GM21717 (cell line): ENCODE data around the gene FLNB.
"Not testable (repeated sequence)": the region's sequence is repeated elsewhere in the genome, so short reads cannot be mapped to it uniquely, and the experiment has no call there.

ENCODE experiments used
- ATAC-seq: cut with Tn5 transposase; IDR thresholded peaks from one replicate; pipeline ENCODE4 v1.9.1; 2021; ENCODE audit warnings: mild to moderate bottlenecking, moderate library complexity; ENCODE audit not compliant: unreplicated experiment

FLNB gene

DNA sequence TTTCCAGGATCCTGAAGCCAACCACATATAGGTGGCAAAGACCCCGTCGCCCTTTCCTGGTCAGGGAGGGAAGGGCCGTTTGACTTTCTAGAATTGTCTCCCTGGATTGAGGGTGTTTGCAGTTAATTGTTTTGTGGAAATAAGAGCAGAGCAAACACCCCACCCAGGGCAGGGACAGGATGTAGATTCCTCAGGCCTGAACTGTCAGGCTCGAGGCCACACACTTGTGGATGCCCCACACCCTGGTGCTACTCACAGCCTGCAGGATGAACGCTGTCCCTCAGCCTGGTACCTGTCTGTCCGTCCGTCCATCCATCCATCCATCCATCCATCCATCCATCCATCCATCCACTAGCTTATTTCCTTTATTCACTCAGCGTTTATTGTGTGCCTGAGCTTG, 29.9 kb upstream of the FLNB start:
- ATAC-seq, result no peak

DNA sequence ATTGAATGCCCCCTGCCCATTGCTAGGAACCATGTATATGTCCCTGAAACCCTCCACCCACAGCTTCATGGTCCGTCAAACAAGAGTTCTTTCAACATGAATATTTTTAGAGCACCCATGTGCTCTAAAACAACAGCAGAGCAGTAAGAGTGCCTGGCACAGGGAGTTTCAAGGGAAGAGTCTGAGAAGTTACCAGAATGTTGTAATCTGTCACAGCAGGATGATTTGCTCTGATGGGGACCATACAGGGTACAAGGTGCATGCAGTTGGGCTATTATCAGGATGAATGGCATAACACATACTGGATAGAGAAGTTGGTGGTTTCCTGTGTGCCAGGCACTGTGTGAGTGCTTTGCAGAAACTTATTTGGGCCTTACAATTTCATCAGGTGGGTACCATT, 27.8 kb upstream of the FLNB start:
- no peak for ATAC-seq

DNA sequence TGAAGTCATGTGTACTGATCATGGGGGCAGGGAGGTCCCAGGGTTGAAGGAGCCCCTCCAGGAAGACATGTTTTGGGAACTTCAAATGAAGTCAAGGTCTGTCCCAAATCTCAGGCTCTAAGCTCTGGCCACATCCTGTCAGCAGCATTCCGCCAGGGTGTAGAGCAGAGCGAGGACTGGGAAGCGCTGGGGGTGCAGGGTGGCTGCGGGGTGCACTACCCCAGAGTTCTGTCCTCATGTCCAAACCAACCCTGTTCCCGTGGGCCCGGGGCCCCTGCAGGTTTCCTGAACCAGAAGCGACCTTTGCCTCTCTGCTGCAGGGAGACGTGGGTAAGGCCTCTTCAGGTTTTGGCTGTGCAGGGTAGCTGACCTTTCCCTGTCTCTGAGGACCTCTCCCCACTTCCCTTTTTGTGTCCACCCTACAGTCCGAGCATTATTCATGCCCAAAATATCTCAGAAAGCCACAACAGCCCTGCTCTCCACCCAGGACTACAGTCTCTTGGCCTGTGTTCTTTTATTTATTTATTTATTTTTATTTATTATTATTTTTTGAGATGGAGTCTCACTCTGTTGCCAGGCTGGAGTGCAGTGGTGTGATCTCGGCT, 26.6 kb upstream of the FLNB start:
- ATAC-seq, result no peak

DNA sequence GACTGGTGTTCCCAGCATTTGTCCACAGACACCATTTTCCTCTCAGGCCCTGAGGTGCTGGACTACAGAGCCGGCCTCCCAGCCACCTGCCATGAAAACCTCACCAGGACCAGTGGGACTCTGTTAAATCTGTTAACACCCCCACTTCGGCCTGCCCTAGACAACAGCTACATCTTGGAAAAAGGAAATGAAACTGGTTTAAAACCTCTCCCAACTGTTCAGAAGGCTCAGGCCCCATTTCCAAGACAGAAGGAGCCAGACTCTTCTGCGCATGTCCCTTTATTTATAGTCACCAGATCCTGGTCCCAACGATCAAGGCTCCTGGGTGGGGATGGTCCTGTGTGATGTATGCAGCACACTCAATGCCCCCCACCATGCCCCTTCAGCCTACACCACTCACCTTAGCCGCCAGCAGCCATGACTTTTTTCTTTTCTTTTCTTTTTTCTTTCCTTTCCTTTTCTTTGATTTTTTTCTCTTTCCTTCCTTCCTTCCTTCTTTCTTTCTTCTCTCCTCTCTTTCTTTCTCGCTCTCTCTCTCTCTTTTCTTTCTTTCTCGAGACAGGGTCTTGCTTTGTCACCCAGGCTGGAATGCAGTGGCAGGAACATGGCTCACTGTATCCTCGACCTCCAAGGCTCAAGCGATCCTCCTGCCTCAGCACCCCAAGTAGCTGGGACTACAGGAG, 25.5 kb upstream of the FLNB start:
- ATAC-seq, result no peak

DNA sequence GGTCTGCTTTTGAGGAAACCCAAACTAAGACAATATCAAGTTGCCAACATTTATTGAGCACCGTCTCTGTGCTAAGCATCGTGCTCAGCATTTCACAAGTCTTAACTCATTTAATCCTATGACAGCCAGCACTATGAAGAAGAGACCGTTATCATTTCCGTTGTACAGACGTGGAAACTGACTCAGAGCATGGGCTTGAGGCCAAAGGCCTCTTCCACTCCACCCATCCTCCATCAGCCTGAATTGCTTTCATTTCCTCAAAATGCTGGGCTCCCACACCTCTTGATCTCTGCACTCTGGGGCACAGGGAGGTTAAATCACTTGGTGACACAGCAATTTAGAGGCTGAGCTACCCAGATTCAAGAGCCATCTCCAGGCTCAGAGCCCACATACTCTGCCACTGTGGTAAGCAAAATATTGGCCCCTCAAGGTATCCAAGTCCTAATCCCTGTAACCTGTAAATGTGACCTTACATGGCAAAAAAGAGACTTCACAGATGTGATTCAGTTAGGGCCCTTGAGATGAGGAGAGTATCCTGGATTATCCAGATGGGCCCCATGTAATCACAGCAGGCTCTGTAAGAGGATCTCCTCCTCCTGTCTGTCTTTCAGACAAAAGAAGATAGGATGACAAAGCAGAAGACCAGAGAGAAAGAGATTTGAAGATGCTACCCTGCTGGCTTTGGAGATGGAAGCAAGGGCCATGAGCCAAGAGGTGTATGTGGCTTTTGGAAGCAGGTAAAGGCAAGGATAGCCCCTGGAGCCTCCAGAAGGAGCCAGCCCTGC, 24.3 kb upstream of the FLNB start:
- ATAC-seq, result peak; percentile 96

DNA sequence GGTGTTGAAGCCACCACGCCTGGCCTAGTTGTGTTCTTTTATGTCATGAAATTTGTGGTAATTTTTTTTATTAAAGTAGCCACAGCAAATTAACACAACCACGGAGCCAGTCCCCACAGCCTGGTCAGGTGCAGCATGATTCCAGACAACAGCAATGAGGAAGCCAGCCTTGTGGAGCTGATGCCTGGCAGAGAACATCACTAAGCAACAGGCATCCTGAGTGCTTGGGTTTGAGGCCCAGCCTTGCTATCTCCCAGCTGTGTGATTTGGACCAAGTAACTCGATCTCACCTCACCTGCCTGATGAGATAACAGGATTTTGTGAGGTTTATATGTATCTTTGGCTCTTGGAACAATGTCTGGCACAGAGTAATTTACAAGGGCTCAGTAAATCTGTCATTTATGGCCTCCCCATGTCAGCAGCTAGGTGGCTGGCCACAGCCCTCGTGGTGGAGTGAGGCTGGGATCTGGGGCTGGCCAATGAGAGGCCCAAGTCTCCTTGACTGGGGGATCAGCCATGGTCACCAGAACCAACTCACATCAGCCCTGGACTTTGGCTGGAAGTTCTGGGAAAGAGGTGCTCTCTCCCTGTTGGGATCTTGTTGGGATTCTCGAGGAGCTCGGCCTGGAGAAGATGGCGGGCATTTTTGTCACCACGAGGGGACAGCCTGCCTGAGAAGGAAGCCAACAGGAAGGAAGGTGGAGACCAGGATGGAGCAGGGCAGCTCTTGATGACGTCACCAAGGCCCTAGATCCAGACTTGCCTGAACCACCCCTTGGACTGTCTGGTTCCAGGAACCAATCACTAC, 22.8 kb upstream of the FLNB start:
- ATAC-seq, result no peak

DNA sequence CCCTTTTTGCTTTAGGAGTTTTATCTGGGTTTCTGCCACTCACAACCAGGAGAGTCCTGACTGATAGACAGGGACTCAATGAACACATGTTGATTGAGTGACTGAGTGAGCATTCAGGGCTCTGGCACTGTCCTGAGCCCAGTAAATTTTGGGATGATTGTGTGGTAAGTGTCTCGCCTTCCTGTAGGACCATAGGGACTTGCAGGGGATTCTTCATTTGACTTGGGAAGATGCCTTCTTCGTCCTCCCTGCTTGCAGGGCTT, 22.3 kb upstream of the FLNB start:
- no peak for ATAC-seq

DNA sequence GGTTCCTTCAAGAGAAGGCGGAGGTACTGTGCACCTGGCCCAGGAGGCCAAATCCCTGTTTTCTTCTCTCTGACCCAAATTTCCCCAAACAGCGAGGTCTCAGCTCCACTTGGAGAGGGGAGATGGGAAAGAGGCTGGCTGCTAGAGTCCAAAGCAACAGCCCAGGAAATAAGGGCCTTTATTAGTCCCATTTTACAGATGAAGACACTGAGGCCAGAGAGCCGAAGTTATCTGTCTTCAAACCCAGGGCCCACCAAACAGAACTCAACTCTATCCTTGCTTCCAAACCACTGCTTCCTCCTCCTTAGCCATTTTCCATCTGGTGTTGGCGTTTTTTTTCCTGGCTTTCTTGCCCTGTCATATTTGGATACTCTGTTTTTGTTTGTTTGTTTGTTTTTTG, 22.0 kb upstream of the FLNB start:
- ATAC-seq, result no peak

DNA sequence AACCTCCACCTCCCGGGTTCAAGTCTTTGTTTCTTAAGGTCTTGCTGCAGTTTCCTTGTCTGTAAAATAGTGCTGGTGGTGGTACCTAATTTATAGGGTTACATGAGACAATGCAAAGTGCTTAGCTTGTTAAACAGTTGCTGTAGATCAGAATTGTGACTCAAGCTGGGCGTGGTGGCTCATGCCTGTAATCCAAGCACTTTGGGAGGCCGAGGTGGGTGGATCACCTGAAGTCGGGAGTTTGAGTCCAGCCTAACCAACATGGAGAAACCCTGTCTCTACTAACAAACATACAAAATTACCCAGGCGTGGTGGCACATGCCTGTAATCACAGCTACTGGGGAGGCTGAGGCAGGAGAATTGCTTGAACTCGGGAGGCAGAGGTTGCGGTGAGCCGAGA, 19.0 kb upstream of the FLNB start:
- not testable (repeated sequence) for ATAC-seq

DNA sequence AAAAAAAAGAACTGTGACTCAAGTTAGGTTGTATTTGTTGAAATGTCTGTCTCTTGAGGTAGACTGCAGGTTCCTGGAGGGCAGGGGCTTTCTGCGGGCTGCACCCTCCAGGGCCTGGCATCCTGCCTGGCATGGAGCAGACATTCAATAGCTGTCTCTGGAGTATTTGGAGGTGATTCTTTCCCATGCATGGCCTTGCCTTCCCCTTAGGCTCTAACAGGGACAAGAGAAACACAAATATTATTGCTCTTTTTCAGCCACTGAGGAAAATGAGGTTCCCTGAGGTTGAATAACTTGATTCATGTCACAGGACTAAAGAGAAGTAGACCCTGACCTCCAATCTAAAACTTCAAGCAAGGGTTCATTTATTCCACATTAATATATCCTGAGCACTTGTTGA, 18.6 kb upstream of the FLNB start:
- ATAC-seq, result no peak

DNA sequence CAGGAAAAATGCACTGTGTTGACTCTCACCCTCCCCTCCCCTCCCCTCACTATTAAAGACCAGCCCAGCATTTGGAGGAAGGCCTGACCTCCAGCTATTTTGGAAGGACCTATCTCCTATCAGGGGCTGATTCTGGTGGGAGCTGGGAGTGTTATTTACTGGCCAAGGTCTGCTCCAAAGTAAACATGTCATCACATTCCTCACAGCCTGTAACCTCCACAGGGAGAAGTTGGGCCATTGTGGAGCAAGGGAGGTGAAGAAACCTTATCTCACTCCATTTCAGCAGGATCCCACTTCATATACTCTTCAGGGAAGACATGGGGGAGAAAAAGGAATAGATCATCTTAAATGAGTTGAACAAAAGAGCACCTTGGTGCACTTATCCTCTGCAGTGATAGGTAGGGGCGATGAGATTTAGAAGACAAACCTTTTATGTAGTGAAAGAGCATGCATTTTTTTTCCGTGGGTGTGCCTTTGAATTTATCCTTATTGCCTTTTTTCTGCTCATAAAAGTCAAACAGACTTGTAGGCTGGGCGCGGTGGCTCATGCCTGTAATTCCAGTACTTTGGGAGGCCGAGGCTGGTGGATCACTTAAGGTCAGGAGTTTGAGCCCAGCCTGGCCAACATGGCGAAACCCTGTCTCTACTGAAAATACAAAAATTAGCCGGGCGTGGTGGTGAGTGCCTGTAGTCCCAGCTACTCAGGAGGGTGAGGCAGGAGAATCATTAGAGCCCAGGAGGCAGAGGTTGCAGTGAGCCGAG, 15.6 kb upstream of the FLNB start:
- no peak for ATAC-seq

DNA sequence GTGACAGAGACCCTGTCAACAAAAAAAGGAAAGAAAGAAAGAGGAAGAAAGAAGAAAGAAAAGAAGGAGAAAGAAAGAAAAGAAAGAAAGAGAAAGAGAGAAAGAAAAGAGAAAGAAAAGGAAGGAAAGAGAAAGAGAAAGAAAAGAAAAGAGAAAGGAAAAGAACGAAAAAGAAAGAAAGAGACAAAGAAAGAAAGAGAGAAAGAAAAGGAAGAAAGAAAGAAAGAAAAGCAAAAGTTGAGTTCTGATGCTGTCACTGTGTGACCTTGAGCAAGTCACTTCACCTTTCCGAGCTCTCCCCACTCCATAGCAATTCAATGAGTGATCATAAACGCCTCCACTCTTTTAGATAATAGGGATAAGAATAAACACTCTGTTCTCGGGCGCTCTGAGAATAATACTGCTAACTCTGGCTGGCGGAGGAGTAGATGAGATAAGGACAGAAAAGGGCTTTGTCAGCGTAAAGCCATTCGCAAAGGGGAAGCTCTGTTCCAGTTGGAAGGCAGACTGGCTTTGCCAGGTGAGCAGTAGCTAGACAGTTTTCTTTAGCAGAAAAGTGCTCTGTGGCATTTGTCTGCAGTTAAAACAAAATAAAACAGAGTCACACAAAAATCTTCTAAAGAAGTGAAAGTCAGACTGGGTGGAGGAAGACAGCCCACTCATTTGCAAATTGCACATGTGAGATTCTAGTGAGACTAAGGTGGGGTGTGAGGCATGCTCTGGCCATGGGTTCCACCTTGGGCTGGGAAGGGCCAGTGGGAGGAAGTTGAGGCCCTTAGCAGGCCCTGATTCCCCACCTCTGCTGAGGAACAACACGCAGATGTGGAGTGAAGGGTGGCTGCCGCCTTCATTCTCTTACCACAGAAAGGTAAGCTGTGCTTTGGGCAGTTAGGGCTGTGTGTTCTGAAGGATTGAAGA, 9.6 kb upstream of the FLNB start:
- no peak for ATAC-seq

DNA sequence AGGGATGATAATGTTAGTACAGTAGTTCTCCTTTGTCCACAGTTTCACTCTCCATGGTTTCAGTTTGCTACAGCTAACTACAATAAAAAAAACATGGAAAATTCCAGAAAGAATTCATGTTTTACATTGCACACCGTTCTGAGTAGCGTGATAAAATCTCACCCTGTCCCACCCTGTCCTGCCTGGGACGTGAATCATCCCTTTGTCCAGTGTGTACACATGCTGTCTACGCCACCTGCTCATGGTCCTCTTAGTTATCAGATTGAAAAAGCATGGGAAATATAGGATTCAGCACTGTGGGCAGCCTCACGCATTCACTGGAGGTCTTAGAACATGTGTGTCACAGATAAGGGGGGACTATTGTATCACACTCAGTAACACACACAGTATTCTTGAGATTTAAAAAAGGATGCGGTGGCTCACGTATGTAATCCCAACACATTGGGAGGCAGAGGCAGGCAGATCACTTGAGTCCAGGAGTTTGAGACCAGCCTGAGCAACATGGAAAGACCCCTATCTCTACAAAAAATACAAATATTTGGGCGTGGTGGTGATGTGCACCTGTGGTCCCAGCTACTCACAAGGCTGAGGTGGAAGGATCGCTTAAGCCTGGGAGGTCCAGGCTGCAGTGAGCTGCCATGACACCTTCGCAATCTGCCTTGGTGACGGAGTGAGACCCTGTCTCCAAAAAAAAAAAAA, 8.7 kb upstream of the FLNB start:
- ATAC-seq, result no peak

DNA sequence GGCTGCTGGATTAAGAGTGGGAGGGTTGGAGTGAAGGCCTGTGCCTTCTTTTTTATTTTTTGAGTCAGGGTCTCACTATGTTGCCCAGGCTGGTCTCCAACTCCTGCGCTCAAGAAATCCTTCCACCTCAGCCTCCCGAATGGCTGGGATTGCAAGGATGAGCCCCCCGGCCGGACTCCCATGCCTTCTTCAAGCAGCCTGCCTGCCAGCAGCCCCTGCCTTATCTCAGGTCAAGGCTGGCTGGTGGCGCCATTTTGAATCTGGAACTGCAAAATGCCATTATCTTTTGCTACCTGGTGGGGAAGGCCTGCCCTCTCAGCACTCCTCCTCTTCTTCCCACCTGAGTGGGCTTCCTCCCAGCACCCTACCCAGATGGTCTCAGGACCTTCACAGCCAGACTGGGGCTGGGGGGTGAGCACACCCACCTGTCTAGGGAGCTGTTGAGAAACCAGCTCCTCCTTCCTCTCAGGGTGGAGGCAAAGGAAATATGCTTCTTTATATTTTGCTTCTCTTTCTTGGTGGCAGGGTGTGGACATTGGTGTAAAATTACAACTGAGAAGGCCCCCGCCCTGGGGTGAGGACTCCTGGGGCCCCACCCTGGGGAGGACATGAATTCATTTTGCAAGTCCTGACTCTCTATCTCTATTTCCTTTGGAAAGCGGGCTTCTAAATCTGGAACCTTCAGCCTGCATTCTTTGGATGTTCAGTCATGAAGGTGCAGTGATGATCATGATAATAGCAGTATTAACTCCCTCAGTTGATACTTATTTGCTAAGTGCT, 7.7 kb upstream of the FLNB start:
- no peak for ATAC-seq

DNA sequence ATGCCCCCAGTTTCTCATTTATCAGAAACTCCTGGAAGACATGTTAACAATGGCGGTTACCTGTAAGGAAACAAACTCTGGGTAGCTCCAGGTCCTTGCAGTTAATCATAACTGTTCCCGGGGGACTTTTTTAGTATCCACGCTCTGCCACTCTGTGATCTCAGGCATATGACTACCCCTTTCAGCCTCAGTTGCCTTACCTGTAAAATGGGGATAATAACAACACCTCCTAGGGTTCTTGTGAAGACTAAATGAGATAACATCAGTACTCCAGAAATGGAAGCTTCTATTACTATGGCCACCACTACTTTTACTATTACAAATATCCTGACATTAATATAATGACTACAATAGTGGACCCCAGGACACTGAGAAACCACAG, 7.1 kb upstream of the FLNB start:
- no peak for ATAC-seq

DNA sequence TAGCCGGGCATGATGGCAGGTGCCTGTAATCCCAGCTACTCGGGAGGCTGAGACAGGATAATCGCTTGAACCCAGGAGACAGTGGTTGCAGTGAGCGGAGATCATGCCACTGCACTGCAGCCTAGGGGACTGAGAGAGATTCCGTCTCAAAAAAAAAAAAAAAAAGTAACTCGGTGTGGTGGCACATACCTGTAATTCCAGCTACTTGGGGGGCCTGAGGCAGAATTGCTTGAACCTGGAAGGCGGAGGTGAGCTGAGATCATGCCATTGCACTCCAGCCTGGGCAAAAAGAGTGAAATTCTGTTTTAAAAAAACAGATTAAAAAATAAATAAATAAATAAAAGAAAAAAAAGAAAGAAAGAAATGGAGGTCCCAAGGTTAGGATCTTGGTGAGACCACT, 6.2 kb upstream of the FLNB start:
- ATAC-seq, result no peak

DNA sequence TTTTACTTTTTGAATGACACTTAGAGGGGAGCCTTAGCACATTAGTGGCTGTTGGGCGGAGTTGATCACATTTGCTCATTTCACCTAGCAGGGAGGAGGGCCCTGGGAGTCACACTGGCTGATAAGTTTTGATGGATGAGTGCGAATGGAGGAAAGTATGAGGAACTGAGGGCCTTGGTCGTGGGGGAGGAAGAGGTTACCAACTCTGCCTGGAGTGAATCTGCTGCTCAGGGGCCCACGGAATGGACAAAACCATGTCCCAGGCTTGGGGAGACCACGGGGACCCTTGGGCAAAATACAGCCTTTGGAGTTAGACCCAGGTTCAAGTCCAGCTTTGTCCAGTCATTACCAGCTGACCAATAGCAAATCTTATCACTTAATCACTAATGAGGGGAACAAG, 5.1 kb upstream of the FLNB start:
- ATAC-seq, result no peak

DNA sequence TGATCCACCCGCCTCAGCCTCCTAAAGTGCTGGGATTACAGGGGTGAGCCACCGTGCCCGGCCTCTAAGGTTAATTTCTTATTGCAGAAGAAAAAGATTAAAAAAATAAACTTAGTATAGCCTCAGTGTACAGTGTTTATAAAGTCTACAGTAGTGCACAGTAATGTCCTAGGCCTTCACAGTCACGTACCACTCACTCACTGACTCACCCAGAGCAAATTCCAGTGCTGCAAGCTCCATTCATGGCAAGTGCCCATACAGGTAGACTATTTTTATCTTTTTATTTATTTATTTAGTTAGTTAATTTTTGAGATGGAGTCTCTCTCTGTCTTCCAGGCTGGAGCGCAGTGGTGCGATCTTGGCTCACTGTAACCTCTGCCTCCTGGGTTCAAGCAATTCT, 3.2 kb upstream of the FLNB start:
- ATAC-seq, result no peak

DNA sequence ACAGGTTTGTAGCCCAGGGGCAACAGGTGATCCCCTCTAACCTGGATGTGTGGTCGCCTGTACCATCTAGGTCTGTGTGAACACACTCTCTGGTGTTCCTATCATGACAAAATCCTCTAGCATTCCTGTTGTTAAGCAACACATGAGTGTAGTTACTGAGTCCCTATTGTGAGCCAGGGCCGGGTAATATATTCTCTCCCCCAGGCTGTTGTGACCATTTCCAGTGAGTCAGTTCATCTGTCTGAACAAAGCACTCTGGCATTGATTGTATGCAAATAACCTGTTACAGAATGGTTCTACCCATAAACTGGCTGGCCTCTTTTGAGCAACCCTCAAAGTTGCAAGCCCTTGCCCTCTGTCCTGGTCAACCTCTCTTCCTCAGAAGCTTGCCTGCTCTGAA, 2.6 kb upstream of the FLNB start:
- ATAC-seq, result no peak
